Right lobe of liver (tissue), 4 donors: Measurements from ENCODE around the gene ST3GAL5.

Experiments
- CTCF ChIP-seq, 4 donors: fragments of 200-600 bp in 3 of 4; fragments of 450-650 bp in 1 of 4; IDR thresholded peaks; one replicate each; pipeline versions ENCODE4 v1.5.1 to v1.8.0; 2016 to 2022; ENCODE audit warnings: antibody characterized with exemption in 4 of 4, mild to moderate bottlenecking in 2 of 4
- POLR2A ChIP-seq: fragments of 450-650 bp; IDR thresholded peaks from one replicate; pipeline ENCODE4 v1.6.1; 2017; ENCODE audit warnings: antibody characterized with exemption, mild to moderate bottlenecking
- donor health status: DM: no; HTN: no; CAD: no.
- donor health status: DM: no; HTN: no; CAD: no.
- donor health status: DM: no; HTN: yes; CAD: no.

GRCh38 chr2:85800586-85800985 lies 88.2 kb downstream of the ST3GAL5 start:
- TF ChIP-seq CTCF (IDR thresholded peaks at IDR 0.05) (no peak), POLR2A (no peak)
